ENCODE measurements around the gene LRIG2.

The LRIG2 gene

DNA sequence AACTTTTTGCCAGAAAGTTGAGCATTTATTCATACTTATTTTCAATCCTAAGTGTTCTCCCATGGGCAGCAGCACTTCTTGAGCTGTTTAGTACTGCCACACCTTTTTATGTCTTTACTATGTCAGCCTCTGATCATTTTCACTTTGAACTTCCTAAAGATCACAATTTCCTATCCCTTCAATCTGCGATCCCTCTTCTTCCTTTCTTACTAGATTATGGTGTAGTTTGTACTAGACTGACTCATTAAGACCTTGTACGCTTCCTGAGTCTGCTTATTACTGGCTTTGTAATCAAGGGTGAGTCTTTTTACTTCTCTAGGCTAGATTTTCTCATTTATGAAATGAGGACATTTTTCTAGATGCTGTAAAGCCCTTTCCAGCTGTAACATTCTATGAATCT, 55.1 kb downstream of the LRIG2 start (continued):
- TF ChIP-seq, protein P1, sequence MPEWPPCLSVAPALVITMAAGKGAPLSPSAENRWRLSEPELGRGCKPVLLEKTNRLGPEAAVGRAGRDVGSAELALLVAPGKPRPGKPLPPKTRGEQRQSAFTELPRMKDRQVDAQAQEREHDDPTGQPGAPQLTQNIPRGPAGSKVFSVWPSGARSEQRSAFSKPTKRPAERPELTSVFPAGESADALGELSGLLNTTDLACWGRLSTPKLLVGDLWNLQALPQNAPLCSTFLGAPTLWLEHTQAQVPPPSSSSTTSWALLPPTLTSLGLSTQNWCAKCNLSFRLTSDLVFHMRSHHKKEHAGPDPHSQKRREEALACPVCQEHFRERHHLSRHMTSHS (tag by site-specific recombination; IDR thresholded peaks at IDR 0.05) = no peak
- TF ChIP-seq, protein P2, sequence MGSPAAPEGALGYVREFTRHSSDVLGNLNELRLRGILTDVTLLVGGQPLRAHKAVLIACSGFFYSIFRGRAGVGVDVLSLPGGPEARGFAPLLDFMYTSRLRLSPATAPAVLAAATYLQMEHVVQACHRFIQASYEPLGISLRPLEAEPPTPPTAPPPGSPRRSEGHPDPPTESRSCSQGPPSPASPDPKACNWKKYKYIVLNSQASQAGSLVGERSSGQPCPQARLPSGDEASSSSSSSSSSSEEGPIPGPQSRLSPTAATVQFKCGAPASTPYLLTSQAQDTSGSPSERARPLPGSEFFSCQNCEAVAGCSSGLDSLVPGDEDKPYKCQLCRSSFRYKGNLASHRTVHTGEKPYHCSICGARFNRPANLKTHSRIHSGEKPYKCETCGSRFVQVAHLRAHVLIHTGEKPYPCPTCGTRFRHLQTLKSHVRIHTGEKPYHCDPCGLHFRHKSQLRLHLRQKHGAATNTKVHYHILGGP (tag by site-specific recombination; IDR thresholded peaks at IDR 0.05) = no peak
- no peak for TF ChIP-seq ZNF529 (tag by site-specific recombination; IDR thresholded peaks at IDR 0.05; ENCODE audit: insufficient replicate concordance)
- no peak for TF ChIP-seq ZNF501 (tag by site-specific recombination; IDR thresholded peaks at IDR 0.05)
- TF ChIP-seq, protein P3, sequence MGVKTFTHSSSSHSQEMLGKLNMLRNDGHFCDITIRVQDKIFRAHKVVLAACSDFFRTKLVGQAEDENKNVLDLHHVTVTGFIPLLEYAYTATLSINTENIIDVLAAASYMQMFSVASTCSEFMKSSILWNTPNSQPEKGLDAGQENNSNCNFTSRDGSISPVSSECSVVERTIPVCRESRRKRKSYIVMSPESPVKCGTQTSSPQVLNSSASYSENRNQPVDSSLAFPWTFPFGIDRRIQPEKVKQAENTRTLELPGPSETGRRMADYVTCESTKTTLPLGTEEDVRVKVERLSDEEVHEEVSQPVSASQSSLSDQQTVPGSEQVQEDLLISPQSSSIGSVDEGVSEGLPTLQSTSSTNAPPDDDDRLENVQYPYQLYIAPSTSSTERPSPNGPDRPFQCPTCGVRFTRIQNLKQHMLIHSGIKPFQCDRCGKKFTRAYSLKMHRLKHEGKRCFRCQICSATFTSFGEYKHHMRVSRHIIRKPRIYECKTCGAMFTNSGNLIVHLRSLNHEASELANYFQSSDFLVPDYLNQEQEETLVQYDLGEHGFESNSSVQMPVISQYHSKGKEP (tag by site-specific recombination; IDR thresholded peaks at IDR 0.05) = no peak
- no peak for TF ChIP-seq ZNF624 (tag by site-specific recombination; IDR thresholded peaks at IDR 0.05)

DNA sequence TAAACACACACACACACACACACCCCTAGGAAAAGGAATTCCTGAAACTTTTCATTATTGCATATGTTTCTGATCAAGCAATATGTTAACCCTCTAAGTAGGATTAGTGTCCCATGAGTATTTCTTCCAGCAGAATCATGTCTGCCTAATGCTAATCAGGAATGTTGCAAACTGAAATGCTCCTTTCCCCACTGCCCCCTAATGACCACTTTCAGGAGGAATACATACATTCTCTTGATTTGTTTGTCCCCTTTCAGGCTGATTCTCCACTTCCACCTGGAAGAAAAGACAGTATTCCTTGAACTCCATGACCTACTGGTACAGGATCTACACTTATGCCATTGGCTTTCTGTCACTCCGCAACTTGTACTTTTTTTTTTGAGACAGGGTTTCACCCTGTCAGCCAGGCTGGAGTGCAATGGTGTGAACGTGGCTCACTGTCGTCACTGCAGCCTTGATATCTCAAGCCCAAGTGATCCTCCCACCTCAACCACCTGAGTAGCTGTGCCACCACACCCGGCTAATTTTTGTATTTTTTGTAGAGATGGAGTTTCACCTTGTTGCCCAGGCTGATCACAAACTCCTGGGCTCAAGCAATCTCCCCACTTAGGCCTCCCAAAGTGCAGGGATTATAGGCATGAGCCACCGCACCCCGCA, 56.7 kb downstream of the LRIG2 start:
- ChIA-PET CTCF (interaction anchor here (0.7 kb wide), 1 partner anchor 19 kb away, joined by 3 read pairs; no protein-coding TSS in a partner anchor), POLR2A (no interaction called here)
- Histone ChIP-seq H3K36me3 (ENCODE audit: control insufficient read depth in 2 of 2, insufficient read depth in 1 of 2, low read length in 2 of 2) (peaks cover 18 to 50% of the 10 kb centered on the region in 2 experiments), H3K27ac (ENCODE audit: extremely low read depth, low read depth, low read length) (no peak overlapping the region), H3K9me3 (ENCODE audit: control insufficient read depth, insufficient read depth, low read depth, low read length) (no peaks in the 10 kb centered on the region), H3K4me3 (ENCODE audit: low read depth, low read length) (no peak overlapping the region), H3K4me1 (ENCODE audit: control insufficient read depth, insufficient read depth, low read length) (no peaks in the 10 kb centered on the region)
- no peak for TF ChIP-seq ZNF157 (tag by site-specific recombination; IDR thresholded peaks at IDR 0.05)
- no peak for TF ChIP-seq ZNF596 (tag by site-specific recombination; IDR thresholded peaks at IDR 0.05)
- TF ChIP-seq EGR2 (tag by site-specific recombination; IDR thresholded peaks at IDR 0.05; ENCODE audit: low read depth) = no peak
- no peak for TF ChIP-seq ZNF843 (tag by site-specific recombination; IDR thresholded peaks at IDR 0.05)
- TF ChIP-seq ZNF23 (tag by site-specific recombination; IDR thresholded peaks at IDR 0.05; ENCODE audit: borderline replicate concordance) = no peak
- no peak for TF ChIP-seq ZNF354C (tag by site-specific recombination; IDR thresholded peaks at IDR 0.05; ENCODE audit: borderline replicate concordance, low read depth)
- no peak for TF ChIP-seq ZNF670 (tag by site-specific recombination; IDR thresholded peaks at IDR 0.05; ENCODE audit: low read depth)
- TF ChIP-seq ZNF560 (tag by site-specific recombination; IDR thresholded peaks at IDR 0.05; ENCODE audit: borderline replicate concordance) = no peak
- no peak for TF ChIP-seq ZBTB17 (tag by site-specific recombination; IDR thresholded peaks at IDR 0.05)
- TF ChIP-seq ZBTB8A (tag by site-specific recombination; IDR thresholded peaks at IDR 0.05) = no peak
- no peak for TF ChIP-seq ZNF341 (tag by site-specific recombination; IDR thresholded peaks at IDR 0.05; ENCODE audit: low read depth)
- TF ChIP-seq ZNF548 (tag by site-specific recombination; IDR thresholded peaks at IDR 0.05) = no peak
- TF ChIP-seq ZNF423 (tag by site-specific recombination; IDR thresholded peaks at IDR 0.05) = no peak
- TF ChIP-seq ZNF133 (tag by site-specific recombination; IDR thresholded peaks at IDR 0.05) = no peak
- TF ChIP-seq, protein P4, sequence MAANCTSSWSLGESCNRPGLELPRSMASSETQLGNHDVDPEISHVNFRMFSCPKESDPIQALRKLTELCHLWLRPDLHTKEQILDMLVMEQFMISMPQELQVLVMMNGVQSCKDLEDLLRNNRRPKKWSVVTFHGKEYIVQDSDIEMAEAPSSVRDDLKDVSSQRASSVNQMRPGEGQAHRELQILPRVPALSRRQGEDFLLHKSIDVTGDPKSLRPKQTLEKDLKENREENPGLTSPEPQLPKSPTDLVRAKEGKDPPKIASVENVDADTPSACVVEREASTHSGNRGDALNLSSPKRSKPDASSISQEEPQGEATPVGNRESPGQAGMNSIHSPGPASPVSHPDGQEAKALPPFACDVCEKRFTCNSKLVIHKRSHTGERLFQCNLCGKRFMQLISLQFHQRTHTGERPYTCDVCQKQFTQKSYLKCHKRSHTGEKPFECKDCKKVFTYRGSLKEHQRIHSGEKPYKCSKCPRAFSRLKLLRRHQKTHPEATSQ (tag by site-specific recombination; IDR thresholded peaks at IDR 0.05) = no peak
- no peak for TF ChIP-seq ZNF223 (tag by site-specific recombination; IDR thresholded peaks at IDR 0.05)
- no peak for TF ChIP-seq ZNF221 (tag by site-specific recombination; IDR thresholded peaks at IDR 0.05; ENCODE audit: borderline replicate concordance)
- TF ChIP-seq ZNF311 (tag by site-specific recombination; IDR thresholded peaks at IDR 0.05; ENCODE audit: borderline replicate concordance) = no peak

Measured in HEK293 (cell line).